B cell (primary cell): ENCODE results near the gene ATN1.

ENCODE experiments used
- EZH2 ChIP-seq: IDR thresholded peaks from 2 replicates; pipeline ENCODE4 v1.6.1; 2012; ENCODE audit warnings: borderline replicate concordance, low read depth, mild to moderate bottlenecking, moderate library complexity, low read length; ENCODE audit not compliant: insufficient read depth, poor library complexity, severe bottlenecking
- TF ChIP-seq, protein P1 (sequence below): fragments of 200-600 bp; IDR thresholded peaks from one replicate; pipeline ENCODE4 v1.8.0; 2022; ENCODE audit warnings: antibody characterized with exemption, mild to moderate bottlenecking

- TF ChIP-seq, protein P1, sequence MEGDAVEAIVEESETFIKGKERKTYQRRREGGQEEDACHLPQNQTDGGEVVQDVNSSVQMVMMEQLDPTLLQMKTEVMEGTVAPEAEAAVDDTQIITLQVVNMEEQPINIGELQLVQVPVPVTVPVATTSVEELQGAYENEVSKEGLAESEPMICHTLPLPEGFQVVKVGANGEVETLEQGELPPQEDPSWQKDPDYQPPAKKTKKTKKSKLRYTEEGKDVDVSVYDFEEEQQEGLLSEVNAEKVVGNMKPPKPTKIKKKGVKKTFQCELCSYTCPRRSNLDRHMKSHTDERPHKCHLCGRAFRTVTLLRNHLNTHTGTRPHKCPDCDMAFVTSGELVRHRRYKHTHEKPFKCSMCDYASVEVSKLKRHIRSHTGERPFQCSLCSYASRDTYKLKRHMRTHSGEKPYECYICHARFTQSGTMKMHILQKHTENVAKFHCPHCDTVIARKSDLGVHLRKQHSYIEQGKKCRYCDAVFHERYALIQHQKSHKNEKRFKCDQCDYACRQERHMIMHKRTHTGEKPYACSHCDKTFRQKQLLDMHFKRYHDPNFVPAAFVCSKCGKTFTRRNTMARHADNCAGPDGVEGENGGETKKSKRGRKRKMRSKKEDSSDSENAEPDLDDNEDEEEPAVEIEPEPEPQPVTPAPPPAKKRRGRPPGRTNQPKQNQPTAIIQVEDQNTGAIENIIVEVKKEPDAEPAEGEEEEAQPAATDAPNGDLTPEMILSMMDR = no peak
- no peak for TF ChIP-seq EZH2
These were observed 47.7 kb downstream of the ATN1 start for GRCh38 chr12:6975297-6976032.
